Gastrocnemius medialis (tissue), 4 donors: ENCODE data around the gene TMPRSS4. TPM values are rescaled to one million over a fixed set of nuclear protein-coding genes. Genes with fewer than 3 reads are reported as not detected.
A peak's percentile ranks its signal among the peaks of the same experiment; 100 is the strongest.

Experiments
- ATAC-seq, 2 donors: fragments of 150-250 bp; one replicate each; pipeline ENCODE4 v1.9.1; 2016
- DNase-seq, 2 donors: peaks; one replicate each; pipeline ENCODE4 v3.0.0-alpha.2; 2019
- H3K27ac ChIP-seq, 4 donors: fragments of 200-600 bp; sonication (generic); 1 replicate in 1 of 4; 2 replicates in 3 of 4; pipeline ENCODE4 v1.5.1; 2016 to 2018; ENCODE audit warnings: mild to moderate bottlenecking in 2 of 4, moderate library complexity in 1 of 4
- H3K27me3 ChIP-seq, 3 donors: fragments of 200-600 bp; sonication (generic) in 2 of 3; 1 replicate in 1 of 3; 2 replicates in 2 of 3; pipeline versions ENCODE4 v1.5.1 to v1.6.0; 2016 to 2019; ENCODE audit warnings: mild to moderate bottlenecking in 1 of 3, moderate library complexity in 1 of 3
- H3K36me3 ChIP-seq, 2 donors: fragments of 200-600 bp; sonication (generic) in 1 of 2; one replicate each; pipeline ENCODE4 v1.5.1; 2017 to 2018
- H3K4me1 ChIP-seq, 2 donors: fragments of 200-600 bp; sonication (generic) in 1 of 2; one replicate each; pipeline ENCODE4 v1.5.1; 2016 to 2017; ENCODE audit warnings: mild to moderate bottlenecking in 2 of 2
- H3K4me3 ChIP-seq, 4 donors: fragments of 200-600 bp; sonication (generic) in 3 of 4; 1 replicate in 1 of 4; 2 replicates in 3 of 4; pipeline ENCODE4 v1.5.1; 2016 to 2019; ENCODE audit warnings: mild to moderate bottlenecking in 2 of 4
- H3K9me3 ChIP-seq, 3 donors: fragments of 200-600 bp; sonication (generic) in 2 of 3; 1 replicate in 1 of 3; 2 replicates in 2 of 3; pipeline ENCODE4 v1.5.1; 2016 to 2019
- CTCF ChIP-seq, 5 experiments: fragments of 450-650 bp in 3 of 5; fragments of 200-600 bp in 2 of 5; sonication (generic) in 2 of 5; IDR thresholded peaks in 4 of 5; conservative IDR thresholded peaks in 1 of 5; 1 replicate in 4 of 5; 2 replicates in 1 of 5; pipeline ENCODE4 v1.5.1; 2016 to 2019; ENCODE audit warnings: antibody characterized with exemption in 5 of 5, mild to moderate bottlenecking in 3 of 5, moderate library complexity in 3 of 5
- POLR2A ChIP-seq, 2 donors: fragments of 450-650 bp; IDR thresholded peaks; one replicate each; pipeline ENCODE4 v1.6.1; 2017; ENCODE audit warnings: antibody characterized with exemption in 2 of 2, mild to moderate bottlenecking in 2 of 2, moderate library complexity in 2 of 2
- in situ Hi-C, 4 donors: fragments of 200-750 bp; cut with MboI; loops; one replicate each; pipeline versions ENCODE4 v1.15.0 to v1.8.0; 2017; ENCODE audit warnings: low sequenced_read_pairs in 4 of 4
- intact Hi-C: fragments of 100-400 bp; cut with DNase I; formaldehyde crosslinking; loops from one replicate; pipeline ENCODE4 v1.15.1; 2023; ENCODE audit warnings: low total_unique reads
- total RNA-seq, 4 donors: library from RNA; depleted of rRNA; stranded (reverse); fragments of >200 nt; gene quantifications; one replicate each; pipeline versions ENCODE4 v1.1.0 to v1.2.3, GENCODE V29; 2016

Gene TMPRSS4
- total RNA-seq, 4 donors from 2014 or later, result 1.1 TPM; not detected in 3

GRCh38 chr11:118117790-118118601 lies 41.1 kb downstream of the TMPRSS4 start:
- ATAC-seq (no peak), DNase-seq (no peak)
- Histone ChIP-seq H3K27me3 (no peaks in the 10 kb centered on the region), H3K27ac (peak overlapping the region in 1 of 4 donors; percentile 43), H3K4me1 (no peaks in the 10 kb centered on the region), H3K36me3 (no peaks in the 10 kb centered on the region), H3K9me3 (no peaks in the 10 kb centered on the region), H3K4me3 (no peak overlapping the region)
- in situ Hi-C loops (no loop called here), intact Hi-C loops (no loop called here)
- TF ChIP-seq CTCF (IDR thresholded peaks at IDR 0.05 in 4 of 5, conservative IDR thresholded peaks at IDR 0.05 in 1 of 5), result no peak
- TF ChIP-seq POLR2A (IDR thresholded peaks at IDR 0.05), result no peak

GRCh38 chr11:118120793-118121192 lies 43.9 kb downstream of the TMPRSS4 start:
- Histone ChIP-seq H3K27me3 (no peaks in the 10 kb centered on the region), H3K36me3 (no peaks in the 10 kb centered on the region), H3K27ac (no peak overlapping the region), H3K9me3 (no peaks in the 10 kb centered on the region), H3K4me3 (no peak overlapping the region), H3K4me1 (no peaks in the 10 kb centered on the region)
- TF ChIP-seq POLR2A (IDR thresholded peaks at IDR 0.05) (no peak), CTCF (IDR thresholded peaks at IDR 0.05 in 4 of 5, conservative IDR thresholded peaks at IDR 0.05 in 1 of 5) (no peak)
- ATAC-seq (no peak), DNase-seq (no peak)
- intact Hi-C loops, result no loop called here
- in situ Hi-C loops, result no loop called here

- Histone ChIP-seq H3K4me3 (no peak overlapping the region), H3K27ac (no peak overlapping the region), H3K27me3 (no peaks in the 10 kb centered on the region), H3K36me3 (no peaks in the 10 kb centered on the region), H3K9me3 (no peaks in the 10 kb centered on the region), H3K4me1 (no peaks in the 10 kb centered on the region)
- no peak for ATAC-seq
- in situ Hi-C loops (no loop called here), intact Hi-C loops (no loop called here)
- TF ChIP-seq POLR2A (IDR thresholded peaks at IDR 0.05) (no peak), CTCF (IDR thresholded peaks at IDR 0.05 in 4 of 5, conservative IDR thresholded peaks at IDR 0.05 in 1 of 5) (no peak)
- no peak for DNase-seq
Observed at GRCh38 chr11:118124929-118125535, 48.2 kb downstream of the TMPRSS4 start.

GRCh38 chr11:118126082-118126838 lies 49.4 kb downstream of the TMPRSS4 start:
- Histone ChIP-seq H3K36me3 (no peaks in the 10 kb centered on the region), H3K27me3 (no peaks in the 10 kb centered on the region), H3K4me1 (no peaks in the 10 kb centered on the region), H3K4me3 (no peak overlapping the region), H3K27ac (no peak overlapping the region), H3K9me3 (no peaks in the 10 kb centered on the region)
- ATAC-seq, result no peak
- in situ Hi-C loops (no loop called here), intact Hi-C loops (no loop called here)
- TF ChIP-seq CTCF (IDR thresholded peaks at IDR 0.05 in 4 of 5, conservative IDR thresholded peaks at IDR 0.05 in 1 of 5), result no peak
- TF ChIP-seq POLR2A (IDR thresholded peaks at IDR 0.05), result no peak
- DNase-seq, result no peak
